NCI-H460 (cell line): ENCODE results near the gene BYSL. TPM values are rescaled to one million over a fixed set of nuclear protein-coding genes. Genes with fewer than 3 reads are reported as not detected.

Experiments used
- DNase-seq: peaks from one replicate; pipeline ENCODE4 v3.0.0-alpha.2; 2016; ENCODE audit warnings: low read depth; ENCODE audit errors: extremely low read depth
- small RNA-seq, 2 experiments: library from RNA; depleted of rRNA; stranded (forward); fragments of <200 nt; gene quantifications; one replicate each; pipeline ENCODE3, GENCODE V24; 2014
- total RNA-seq: library from RNA; depleted of rRNA; stranded (reverse); fragments of >200 nt; shearing (Covaris generic); gene quantifications from 2 replicates; pipeline ENCODE4 v1.2.3, GENCODE V29; 2014; rRNA removed

The BYSL gene
- total RNA-seq, 1 experiment from 2014 or later = 25.1 TPM

- no peak for DNase-seq
Measured at GRCh38 chr6:41972826-41973225, 51.5 kb downstream of the BYSL start.

GRCh38 chr6:41974281-41974825 lies 53.1 kb downstream of the BYSL start:
- DNase-seq = no peak

DNA sequence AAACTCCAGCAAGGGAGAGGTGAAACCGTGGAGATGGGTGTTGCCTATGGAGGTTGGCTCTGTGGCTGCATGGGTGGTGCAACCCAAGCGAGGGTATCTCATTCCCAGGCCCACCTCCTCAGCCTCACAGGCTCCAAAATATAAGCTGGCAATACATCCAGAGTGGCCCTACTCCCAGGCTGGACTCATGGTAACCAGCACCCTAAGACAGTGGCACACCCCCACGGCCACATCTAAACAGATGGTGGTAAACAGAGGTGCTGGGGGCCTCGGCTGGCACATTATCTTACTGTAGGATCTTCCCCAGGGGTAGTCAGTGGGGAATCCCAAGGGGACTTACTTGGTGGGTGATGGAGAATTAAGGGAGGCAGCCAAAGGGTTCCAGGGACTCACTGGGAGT lies 54.0 kb downstream of the BYSL start:
- DNase-seq = no peak

- DNase-seq = no peak
Measured at GRCh38 chr6:41976794-41977484, 55.6 kb downstream of the BYSL start.

Small RNA genes within 50 kb of the gene (small RNA-seq; reads per million reads assigned to genes)
- 0 reads per million in 2 experiments for gene RF00019

Other genes with a start within 250 kb of the BYSL start
- 3.1 and 4.6 TPM in 2 replicates for gene TFEB, start 185.9 kb upstream of the BYSL start, total RNA-seq
- not detected in 2 replicates for gene PGC, start 174.1 kb upstream of the BYSL start, total RNA-seq
- gene FRS3, start 141.6 kb upstream of the BYSL start, total RNA-seq = 1.2 and 2.5 TPM in 2 replicates
- gene PRICKLE4, start 140.7 kb upstream of the BYSL start, total RNA-seq = 0.40 and 1.2 TPM in 2 replicates
- gene TOMM6, start 133.8 kb upstream of the BYSL start, total RNA-seq = 129 and 142 TPM in 2 replicates
- gene USP49, start 26.1 kb upstream of the BYSL start, total RNA-seq = 3.1 and 3.6 TPM in 2 replicates
- gene MED20, start 360 bp upstream of the BYSL start, total RNA-seq = 19.8 and 21.2 TPM in 2 replicates
- 18.9 and 19.8 TPM in 2 replicates for gene CCND3, start 20.3 kb downstream of the BYSL start, total RNA-seq
- 15.6 and 18.9 TPM in 2 replicates for gene TAF8, start 129.0 kb downstream of the BYSL start, total RNA-seq
- gene C6orf132, start 221.1 kb downstream of the BYSL start, total RNA-seq = not detected in 2 replicates